SK-N-SH treated with all-trans-retinoic acid at 6 μM for 48 hours (cell line): ENCODE measurements around the gene R3HDM2.

Experiments
- ATAC-seq: fragments of 200-7000 bp; cut with Tn5 transposase; 3 replicates; pipeline ENCODE4 v1.9.1; 2020; ENCODE audit warnings: mild to moderate bottlenecking, moderate library complexity
- ARNTL ChIP-seq: fragments of 450-650 bp; formaldehyde crosslinking; IDR thresholded peaks from 2 replicates; pipeline ENCODE4 v1.5.0; 2020; ENCODE audit warnings: low read depth, mild to moderate bottlenecking, moderate library complexity, borderline replicate concordance
- BACH2 ChIP-seq: fragments of 250-450 bp; sonication (Bioruptor Pico); IDR thresholded peaks from 2 replicates; pipeline ENCODE4 v1.9.0; 2021; ENCODE audit warnings: mild to moderate bottlenecking, borderline replicate concordance
- CSDC2 ChIP-seq: fragments of 250-450 bp; sonication (Bioruptor Pico); IDR thresholded peaks from 2 replicates; pipeline ENCODE4 v1.5.0; 2020; ENCODE audit warnings: mild to moderate bottlenecking, moderate library complexity
- CSRNP3 ChIP-seq: fragments of 250-450 bp; sonication (Bioruptor Pico); IDR thresholded peaks from 2 replicates; pipeline ENCODE4 v1.5.1; 2021; ENCODE audit warnings: mild to moderate bottlenecking, moderate library complexity
- ESRRG ChIP-seq: fragments of 250-450 bp; sonication (Bioruptor Pico); IDR thresholded peaks from 2 replicates; pipeline ENCODE4 v1.6.1; 2021; ENCODE audit warnings: mild to moderate bottlenecking
- GLIS3 ChIP-seq: fragments of 250-450 bp; sonication (Bioruptor Pico); IDR thresholded peaks from 2 replicates; pipeline ENCODE4 v1.5.0; 2020; ENCODE audit warnings: mild to moderate bottlenecking, moderate library complexity
- OSR1 ChIP-seq: fragments of 250-450 bp; sonication (Bioruptor Pico); IDR thresholded peaks from 2 replicates; pipeline ENCODE4 v1.8.0; 2022; ENCODE audit warnings: moderate library complexity, mild to moderate bottlenecking, inconsistent platforms
- PATZ1 ChIP-seq: fragments of 250-450 bp; sonication (Bioruptor Pico); IDR thresholded peaks from 2 replicates; pipeline ENCODE4 v1.8.0; 2020; ENCODE audit warnings: mild to moderate bottlenecking, moderate library complexity, borderline replicate concordance
- PPARA ChIP-seq: fragments of 250-450 bp; sonication (Bioruptor Pico); IDR thresholded peaks from 2 replicates; pipeline ENCODE4 v1.5.0; 2020; ENCODE audit warnings: mild to moderate bottlenecking, borderline replicate concordance
- RARB ChIP-seq: fragments of 250-450 bp; sonication (Bioruptor Pico); IDR thresholded peaks from 2 replicates; pipeline ENCODE4 v1.8.0; 2021; ENCODE audit warnings: mild to moderate bottlenecking, moderate library complexity
- SNAI2 ChIP-seq: fragments of 250-450 bp; sonication (Bioruptor Pico); IDR thresholded peaks from 2 replicates; pipeline ENCODE4 v1.5.0; 2020; ENCODE audit warnings: mild to moderate bottlenecking, moderate library complexity
- TCF4 ChIP-seq: fragments of 250-450 bp; sonication (Bioruptor Pico); IDR thresholded peaks from 2 replicates; pipeline ENCODE4 v1.8.0; 2021; ENCODE audit warnings: mild to moderate bottlenecking, moderate library complexity, borderline replicate concordance
- ZC3H10 ChIP-seq: fragments of 250-450 bp; sonication (Bioruptor Pico); IDR thresholded peaks from 2 replicates; pipeline ENCODE4 v1.5.1; 2021; ENCODE audit warnings: mild to moderate bottlenecking, moderate library complexity
- ZFP3 ChIP-seq: fragments of 250-450 bp; sonication (Bioruptor Pico); IDR thresholded peaks from 2 replicates; pipeline ENCODE4 v1.5.0; 2020; ENCODE audit warnings: mild to moderate bottlenecking, moderate library complexity
- ZNF565 ChIP-seq: fragments of 450-650 bp; formaldehyde crosslinking; conservative IDR thresholded peaks from 2 replicates; pipeline ENCODE4 v1.5.0; 2020; ENCODE audit warnings: low read depth, mild to moderate bottlenecking, moderate library complexity
- ZNF70 ChIP-seq: fragments of 450-650 bp; formaldehyde crosslinking; IDR thresholded peaks from 2 replicates; pipeline ENCODE4 v1.5.0; 2020; ENCODE audit warnings: mild to moderate bottlenecking, moderate library complexity
- ZNF8 ChIP-seq: fragments of 450-650 bp; formaldehyde crosslinking; IDR thresholded peaks from 2 replicates; pipeline ENCODE4 v1.5.0; 2020; ENCODE audit warnings: mild to moderate bottlenecking, moderate library complexity
- TF ChIP-seq, protein P1 (sequence below): fragments of 250-450 bp; sonication (Bioruptor Pico); IDR thresholded peaks from 2 replicates; pipeline ENCODE4 v1.5.0; 2020; ENCODE audit warnings: mild to moderate bottlenecking, moderate library complexity
- TF ChIP-seq, protein P2 (sequence below): fragments of 250-450 bp; sonication (Bioruptor Pico); IDR thresholded peaks from 2 replicates; pipeline ENCODE4 v1.8.0; 2021; ENCODE audit warnings: low read depth, mild to moderate bottlenecking, moderate library complexity, borderline replicate concordance

Gene R3HDM2

GRCh38 chr12:57464569-57464968 lies 33.7 kb upstream of the R3HDM2 start:
- TF ChIP-seq, protein P1, sequence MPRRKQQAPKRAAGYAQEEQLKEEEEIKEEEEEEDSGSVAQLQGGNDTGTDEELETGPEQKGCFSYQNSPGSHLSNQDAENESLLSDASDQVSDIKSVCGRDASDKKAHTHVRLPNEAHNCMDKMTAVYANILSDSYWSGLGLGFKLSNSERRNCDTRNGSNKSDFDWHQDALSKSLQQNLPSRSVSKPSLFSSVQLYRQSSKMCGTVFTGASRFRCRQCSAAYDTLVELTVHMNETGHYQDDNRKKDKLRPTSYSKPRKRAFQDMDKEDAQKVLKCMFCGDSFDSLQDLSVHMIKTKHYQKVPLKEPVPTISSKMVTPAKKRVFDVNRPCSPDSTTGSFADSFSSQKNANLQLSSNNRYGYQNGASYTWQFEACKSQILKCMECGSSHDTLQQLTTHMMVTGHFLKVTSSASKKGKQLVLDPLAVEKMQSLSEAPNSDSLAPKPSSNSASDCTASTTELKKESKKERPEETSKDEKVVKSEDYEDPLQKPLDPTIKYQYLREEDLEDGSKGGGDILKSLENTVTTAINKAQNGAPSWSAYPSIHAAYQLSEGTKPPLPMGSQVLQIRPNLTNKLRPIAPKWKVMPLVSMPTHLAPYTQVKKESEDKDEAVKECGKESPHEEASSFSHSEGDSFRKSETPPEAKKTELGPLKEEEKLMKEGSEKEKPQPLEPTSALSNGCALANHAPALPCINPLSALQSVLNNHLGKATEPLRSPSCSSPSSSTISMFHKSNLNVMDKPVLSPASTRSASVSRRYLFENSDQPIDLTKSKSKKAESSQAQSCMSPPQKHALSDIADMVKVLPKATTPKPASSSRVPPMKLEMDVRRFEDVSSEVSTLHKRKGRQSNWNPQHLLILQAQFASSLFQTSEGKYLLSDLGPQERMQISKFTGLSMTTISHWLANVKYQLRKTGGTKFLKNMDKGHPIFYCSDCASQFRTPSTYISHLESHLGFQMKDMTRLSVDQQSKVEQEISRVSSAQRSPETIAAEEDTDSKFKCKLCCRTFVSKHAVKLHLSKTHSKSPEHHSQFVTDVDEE (CRISPR knock-in tag): no peak
- no peak for TF ChIP-seq ZNF70 (CRISPR knock-in tag)
- TF ChIP-seq PPARA (CRISPR knock-in tag): no peak

DNA sequence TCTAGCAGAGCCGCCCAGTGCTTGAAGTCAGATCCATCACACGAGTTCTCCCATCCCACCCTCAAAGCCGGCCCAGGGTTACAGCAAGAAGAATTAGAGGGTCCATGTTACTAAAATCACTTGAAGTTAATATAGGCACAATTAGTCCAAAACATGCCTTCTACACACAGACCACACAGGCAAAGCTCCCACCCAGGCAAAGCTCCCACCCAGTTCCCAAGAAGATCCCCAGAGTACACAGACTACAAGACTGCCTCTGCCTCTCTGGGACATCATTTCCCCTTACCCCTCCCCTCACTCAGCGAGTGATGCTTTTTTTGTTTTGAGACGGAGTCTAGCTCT lies 32.0 kb upstream of the R3HDM2 start:
- no peak for TF ChIP-seq SNAI2
- no peak for TF ChIP-seq TCF4 (CRISPR knock-in tag)
- TF ChIP-seq, protein P1 (CRISPR knock-in tag): no peak
- no peak for TF ChIP-seq ZFP3
- TF ChIP-seq RARB (CRISPR knock-in tag): no peak
- no peak for TF ChIP-seq CSDC2 (CRISPR knock-in tag)
- TF ChIP-seq CSRNP3: no peak
- TF ChIP-seq ARNTL: no peak
- no peak for TF ChIP-seq ZNF8 (CRISPR knock-in tag)
- no peak for TF ChIP-seq ESRRG (CRISPR knock-in tag)
- TF ChIP-seq, protein P2, sequence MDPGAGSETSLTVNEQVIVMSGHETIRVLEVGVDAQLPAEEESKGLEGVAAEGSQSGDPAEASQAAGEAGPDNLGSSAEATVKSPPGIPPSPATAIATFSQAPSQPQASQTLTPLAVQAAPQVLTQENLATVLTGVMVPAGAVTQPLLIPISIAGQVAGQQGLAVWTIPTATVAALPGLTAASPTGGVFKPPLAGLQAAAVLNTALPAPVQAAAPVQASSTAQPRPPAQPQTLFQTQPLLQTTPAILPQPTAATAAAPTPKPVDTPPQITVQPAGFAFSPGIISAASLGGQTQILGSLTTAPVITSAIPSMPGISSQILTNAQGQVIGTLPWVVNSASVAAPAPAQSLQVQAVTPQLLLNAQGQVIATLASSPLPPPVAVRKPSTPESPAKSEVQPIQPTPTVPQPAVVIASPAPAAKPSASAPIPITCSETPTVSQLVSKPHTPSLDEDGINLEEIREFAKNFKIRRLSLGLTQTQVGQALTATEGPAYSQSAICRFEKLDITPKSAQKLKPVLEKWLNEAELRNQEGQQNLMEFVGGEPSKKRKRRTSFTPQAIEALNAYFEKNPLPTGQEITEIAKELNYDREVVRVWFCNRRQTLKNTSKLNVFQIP (CRISPR knock-in tag): no peak
- no peak for TF ChIP-seq PPARA (CRISPR knock-in tag)
- TF ChIP-seq ZNF565 (CRISPR knock-in tag): no peak
- TF ChIP-seq GLIS3 (CRISPR knock-in tag): no peak
- no peak for TF ChIP-seq OSR1 (CRISPR knock-in tag)
- no peak for TF ChIP-seq BACH2 (CRISPR knock-in tag)
- TF ChIP-seq PATZ1 (CRISPR knock-in tag): no peak
- TF ChIP-seq ZC3H10: no peak
- no peak for ATAC-seq

More at GRCh38 chr12:57464569-57464968, 33.7 kb upstream of the R3HDM2 start:
- ATAC-seq: no peak

DNA sequence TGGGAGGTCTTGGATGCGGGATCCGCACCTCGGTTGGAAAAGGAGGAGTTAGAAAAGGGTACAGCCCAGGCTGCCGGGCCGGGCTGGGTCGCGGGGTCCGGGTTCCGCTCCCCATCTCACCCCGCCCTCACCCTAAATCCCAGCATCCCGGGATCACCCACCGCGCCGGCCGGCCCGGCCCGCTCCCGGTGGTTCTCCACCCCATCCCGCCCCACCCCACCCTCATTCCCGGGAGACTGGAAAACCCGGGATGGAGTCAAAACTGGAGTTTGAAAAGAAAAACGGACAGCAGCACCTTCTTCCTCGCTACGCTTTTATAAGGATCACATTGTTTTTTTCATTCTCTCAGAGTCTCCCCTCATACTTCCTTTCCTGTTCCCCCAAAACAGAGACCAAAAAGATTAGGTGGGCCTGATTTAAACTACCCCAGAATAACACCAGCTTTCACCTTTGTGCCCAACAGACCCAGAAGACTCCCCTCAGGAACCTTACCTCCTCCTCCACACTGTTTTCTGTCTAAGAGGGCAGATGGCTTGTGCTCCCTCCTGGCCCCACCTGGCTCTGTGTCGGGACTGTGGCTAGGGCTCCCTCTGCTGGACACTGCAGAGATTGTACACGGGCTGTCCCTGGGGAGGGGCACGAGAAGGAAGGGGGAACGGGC lies 31.5 kb upstream of the R3HDM2 start:
- peak; percentile 80 for ATAC-seq
- TF ChIP-seq SNAI2 (no peak), PATZ1 (CRISPR knock-in tag) (peak; percentile 64; the same call in 1 of the 2 replicates)
- TF ChIP-seq, all 23 proteins: peak for 1
